ENCODE results near the gene ALOX5.

The ALOX5 gene

DNA sequence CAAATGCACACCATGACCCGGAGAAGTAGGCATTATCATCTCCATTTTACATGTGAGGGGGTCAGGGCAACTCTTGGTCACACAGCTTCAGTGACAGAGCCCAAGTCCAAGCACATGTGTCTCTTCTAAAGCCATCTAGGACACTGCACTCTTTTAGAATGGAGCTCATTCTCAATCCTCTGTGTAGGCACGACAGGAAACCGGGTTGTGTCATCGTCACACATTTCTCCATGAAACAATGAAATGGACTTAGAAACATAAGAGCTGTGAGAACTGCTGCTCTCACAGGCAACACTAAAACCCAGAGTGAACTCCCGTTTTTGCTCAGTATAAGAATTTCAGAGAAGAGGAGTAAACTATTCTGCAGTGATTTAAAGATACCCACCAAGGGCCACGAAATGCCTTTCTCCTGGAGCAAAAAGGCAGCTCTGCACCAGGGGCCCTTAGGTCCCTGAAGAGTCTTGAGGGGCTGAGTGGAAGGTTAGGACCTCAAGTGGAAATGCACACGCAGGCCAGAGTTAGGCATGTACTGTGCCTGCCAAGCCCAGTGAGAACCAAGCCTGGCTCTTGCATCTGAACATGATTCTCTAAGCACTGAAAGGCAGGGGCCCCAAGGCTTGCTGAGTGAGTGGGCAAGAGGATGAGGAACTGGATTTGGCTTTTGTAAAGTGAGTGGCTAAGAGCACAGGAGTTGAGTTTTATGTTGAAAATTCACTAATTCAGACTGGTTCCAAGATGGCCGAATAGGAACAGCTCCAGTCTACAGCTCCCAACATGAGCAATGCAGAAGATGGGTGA, 13.3 kb downstream of the ALOX5 start:
- TF ChIP-seq, protein P1, sequence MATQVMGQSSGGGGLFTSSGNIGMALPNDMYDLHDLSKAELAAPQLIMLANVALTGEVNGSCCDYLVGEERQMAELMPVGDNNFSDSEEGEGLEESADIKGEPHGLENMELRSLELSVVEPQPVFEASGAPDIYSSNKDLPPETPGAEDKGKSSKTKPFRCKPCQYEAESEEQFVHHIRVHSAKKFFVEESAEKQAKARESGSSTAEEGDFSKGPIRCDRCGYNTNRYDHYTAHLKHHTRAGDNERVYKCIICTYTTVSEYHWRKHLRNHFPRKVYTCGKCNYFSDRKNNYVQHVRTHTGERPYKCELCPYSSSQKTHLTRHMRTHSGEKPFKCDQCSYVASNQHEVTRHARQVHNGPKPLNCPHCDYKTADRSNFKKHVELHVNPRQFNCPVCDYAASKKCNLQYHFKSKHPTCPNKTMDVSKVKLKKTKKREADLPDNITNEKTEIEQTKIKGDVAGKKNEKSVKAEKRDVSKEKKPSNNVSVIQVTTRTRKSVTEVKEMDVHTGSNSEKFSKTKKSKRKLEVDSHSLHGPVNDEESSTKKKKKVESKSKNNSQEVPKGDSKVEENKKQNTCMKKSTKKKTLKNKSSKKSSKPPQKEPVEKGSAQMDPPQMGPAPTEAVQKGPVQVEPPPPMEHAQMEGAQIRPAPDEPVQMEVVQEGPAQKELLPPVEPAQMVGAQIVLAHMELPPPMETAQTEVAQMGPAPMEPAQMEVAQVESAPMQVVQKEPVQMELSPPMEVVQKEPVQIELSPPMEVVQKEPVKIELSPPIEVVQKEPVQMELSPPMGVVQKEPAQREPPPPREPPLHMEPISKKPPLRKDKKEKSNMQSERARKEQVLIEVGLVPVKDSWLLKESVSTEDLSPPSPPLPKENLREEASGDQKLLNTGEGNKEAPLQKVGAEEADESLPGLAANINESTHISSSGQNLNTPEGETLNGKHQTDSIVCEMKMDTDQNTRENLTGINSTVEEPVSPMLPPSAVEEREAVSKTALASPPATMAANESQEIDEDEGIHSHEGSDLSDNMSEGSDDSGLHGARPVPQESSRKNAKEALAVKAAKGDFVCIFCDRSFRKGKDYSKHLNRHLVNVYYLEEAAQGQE (IDR thresholded peaks at IDR 0.05; ENCODE audit: insufficient read depth in 1 of 2, low read depth in 2 of 2, low read length in 2 of 2), result no peak
- TF ChIP-seq FOXP2 (optimal IDR thresholded peaks at IDR 0.05; ENCODE audit: borderline replicate concordance, extremely low read depth, extremely low read length, insufficient read depth), result no peak
- no peak for TF ChIP-seq SIN3A (IDR thresholded peaks at IDR 0.05; ENCODE audit: borderline replicate concordance, insufficient read depth, low read length)
- TF ChIP-seq POLR2AphosphoS5 (IDR thresholded peaks at IDR 0.05; ENCODE audit: low read depth, low read length), result no peak
- no peak for TF ChIP-seq TAF1 (IDR thresholded peaks at IDR 0.05; ENCODE audit: borderline replicate concordance, insufficient read depth, low read length)

DNA sequence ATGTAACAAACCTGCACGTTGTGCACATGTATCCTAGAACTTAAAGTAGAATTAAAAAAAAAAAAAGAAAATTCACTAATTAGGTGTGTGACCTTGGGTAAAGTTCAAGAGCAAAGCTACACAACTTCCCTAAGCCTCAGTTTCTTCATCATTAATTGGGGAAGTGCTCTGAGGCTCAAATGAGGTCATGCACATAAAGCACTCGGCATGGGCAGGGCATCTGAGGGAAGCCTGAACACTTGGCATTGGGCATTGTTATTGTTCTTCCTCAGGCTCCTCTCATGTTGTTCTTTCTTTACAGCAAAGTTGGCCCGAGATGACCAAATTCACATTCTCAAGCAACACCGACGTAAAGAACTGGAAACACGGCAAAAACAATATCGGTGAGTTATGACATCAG, 21.5 kb downstream of the ALOX5 start:
- TF ChIP-seq, protein P1 (IDR thresholded peaks at IDR 0.05; ENCODE audit: insufficient read depth in 1 of 2, low read depth in 2 of 2, low read length in 2 of 2), result no peak
- TF ChIP-seq FOXP2 (optimal IDR thresholded peaks at IDR 0.05; ENCODE audit: borderline replicate concordance, extremely low read depth, extremely low read length, insufficient read depth), result no peak
- TF ChIP-seq TAF1 (IDR thresholded peaks at IDR 0.05; ENCODE audit: borderline replicate concordance, insufficient read depth, low read length), result no peak
- TF ChIP-seq SIN3A (IDR thresholded peaks at IDR 0.05; ENCODE audit: borderline replicate concordance, insufficient read depth, low read length), result no peak
- TF ChIP-seq POLR2AphosphoS5 (IDR thresholded peaks at IDR 0.05; ENCODE audit: low read depth, low read length), result no peak

DNA sequence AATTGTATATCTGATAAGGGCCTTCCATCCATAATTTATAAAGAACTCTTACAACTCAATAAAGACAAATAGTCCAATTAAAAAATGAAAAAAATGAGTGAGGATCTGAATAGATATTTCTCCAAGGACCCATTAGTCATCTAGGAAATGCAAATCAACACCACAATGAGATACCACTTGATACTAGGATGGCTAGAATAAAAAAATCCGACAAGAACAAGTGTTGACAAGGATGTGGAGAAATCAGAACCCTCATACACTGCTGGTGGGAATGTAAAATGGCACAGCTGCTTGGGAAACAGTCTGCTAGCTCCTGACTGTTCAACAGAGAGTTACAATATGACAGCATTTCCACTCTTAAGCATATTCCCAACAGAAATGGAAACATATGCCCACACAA, 24.6 kb downstream of the ALOX5 start:
- TF ChIP-seq FOXP2 (optimal IDR thresholded peaks at IDR 0.05; ENCODE audit: borderline replicate concordance, extremely low read depth, extremely low read length, insufficient read depth) (no peak), TAF1 (IDR thresholded peaks at IDR 0.05; ENCODE audit: borderline replicate concordance, insufficient read depth, low read length) (no peak), SIN3A (IDR thresholded peaks at IDR 0.05; ENCODE audit: borderline replicate concordance, insufficient read depth, low read length) (no peak), POLR2AphosphoS5 (IDR thresholded peaks at IDR 0.05; ENCODE audit: low read depth, low read length) (no peak)
- TF ChIP-seq, protein P1 (IDR thresholded peaks at IDR 0.05; ENCODE audit: insufficient read depth in 1 of 2, low read depth in 2 of 2, low read length in 2 of 2), result no peak

DNA sequence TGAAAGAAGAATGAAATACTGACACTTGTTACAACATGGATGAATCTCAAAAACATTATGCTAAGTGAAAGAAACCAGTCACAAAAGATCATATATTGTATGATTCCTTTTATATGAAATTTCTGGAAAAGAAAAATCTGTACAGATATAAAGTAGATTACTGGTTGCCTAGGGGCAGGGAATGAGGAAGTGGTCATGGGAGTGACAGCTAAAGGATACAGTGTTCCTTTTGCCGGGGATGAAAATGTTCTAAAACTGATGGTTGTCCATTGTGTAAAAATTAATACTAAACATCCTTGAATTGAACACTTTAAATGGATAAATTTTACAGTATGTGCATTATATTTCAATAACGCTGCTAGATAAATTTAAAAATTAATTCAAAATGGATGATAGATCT, 25.1 kb downstream of the ALOX5 start:
- TF ChIP-seq TAF1 (IDR thresholded peaks at IDR 0.05; ENCODE audit: borderline replicate concordance, insufficient read depth, low read length), result no peak
- TF ChIP-seq, protein P1 (IDR thresholded peaks at IDR 0.05; ENCODE audit: insufficient read depth in 1 of 2, low read depth in 2 of 2, low read length in 2 of 2), result no peak
- no peak for TF ChIP-seq FOXP2 (optimal IDR thresholded peaks at IDR 0.05; ENCODE audit: borderline replicate concordance, extremely low read depth, extremely low read length, insufficient read depth)
- no peak for TF ChIP-seq SIN3A (IDR thresholded peaks at IDR 0.05; ENCODE audit: borderline replicate concordance, insufficient read depth, low read length)
- no peak for TF ChIP-seq POLR2AphosphoS5 (IDR thresholded peaks at IDR 0.05; ENCODE audit: low read depth, low read length)
